MG63 (cell line): Measurements from ENCODE around the gene RELN. TPM values are rescaled to one million over a fixed set of nuclear protein-coding genes. Genes with fewer than 3 reads are reported as not detected.

Experiments
- DNase-seq: peaks from one replicate; pipeline ENCODE4 v3.0.0-alpha.2; 2020
- H3K27me3 ChIP-seq: fragments of 250-450 bp; sonication (Bioruptor Pico); 2 replicates; pipeline ENCODE4 v1.5.1; 2020; ENCODE audit warnings: mild to moderate bottlenecking, moderate library complexity
- H3K36me3 ChIP-seq: fragments of 250-450 bp; sonication (Bioruptor Pico); 2 replicates; pipeline ENCODE4 v1.5.1; 2020; ENCODE audit warnings: mild to moderate bottlenecking, moderate library complexity
- H3K4me3 ChIP-seq: fragments of 250-450 bp; sonication (Bioruptor Pico); 2 replicates; pipeline ENCODE4 v1.5.1; 2020; ENCODE audit warnings: mild to moderate bottlenecking, moderate library complexity
- H3K9me3 ChIP-seq: fragments of 250-450 bp; sonication (Bioruptor Pico); 2 replicates; pipeline ENCODE4 v1.5.1; 2020; ENCODE audit warnings: mild to moderate bottlenecking, moderate library complexity
- total RNA-seq: library from RNA; depleted of rRNA; stranded (reverse); fragments of >200 nt; shearing (Covaris generic); gene quantifications from 2 replicates; pipeline ENCODE4 v1.2.3, GENCODE V29; 2014; ENCODE audit warnings: low replicate concordance

Gene RELN
- total RNA-seq, 1 experiment from 2014 or later = 3.1 TPM

GRCh38 chr7:103710247-103710646, 279.2 kb downstream of the RELN start:
- H3K9me3 ChIP-seq = no peaks in the 10 kb centered on the region
- no peaks in the 10 kb centered on the region for H3K36me3 ChIP-seq
- no peak overlapping the region for H3K4me3 ChIP-seq
- no peak for DNase-seq
- H3K27me3 ChIP-seq = no peaks in the 10 kb centered on the region

- H3K36me3 ChIP-seq = no peaks in the 10 kb centered on the region
- H3K9me3 ChIP-seq = no peaks in the 10 kb centered on the region
- H3K4me3 ChIP-seq = no peak overlapping the region
- DNase-seq = no peak
- H3K27me3 ChIP-seq = no peaks in the 10 kb centered on the region
Measured at GRCh38 chr7:103706805-103707204, 282.7 kb downstream of the RELN start.

GRCh38 chr7:103705542-103705941, 283.9 kb downstream of the RELN start:
- Histone ChIP-seq H3K9me3 (no peaks in the 10 kb centered on the region), H3K4me3 (no peak overlapping the region), H3K36me3 (no peaks in the 10 kb centered on the region), H3K27me3 (no peaks in the 10 kb centered on the region)
- no peak for DNase-seq

GRCh38 chr7:103704701-103705100, 284.8 kb downstream of the RELN start:
- Histone ChIP-seq H3K27me3 (no peaks in the 10 kb centered on the region), H3K36me3 (no peaks in the 10 kb centered on the region), H3K4me3 (no peak overlapping the region), H3K9me3 (no peaks in the 10 kb centered on the region)
- no peak for DNase-seq

GRCh38 chr7:103702982-103703381, 286.5 kb downstream of the RELN start:
- H3K27me3 ChIP-seq = no peaks in the 10 kb centered on the region
- no peaks in the 10 kb centered on the region for H3K9me3 ChIP-seq
- no peak overlapping the region for H3K4me3 ChIP-seq
- H3K36me3 ChIP-seq = no peaks in the 10 kb centered on the region
- DNase-seq = no peak

- Histone ChIP-seq H3K27me3 (no peaks in the 10 kb centered on the region), H3K9me3 (no peaks in the 10 kb centered on the region), H3K36me3 (no peaks in the 10 kb centered on the region), H3K4me3 (no peak overlapping the region)
- DNase-seq = no peak
Measured at GRCh38 chr7:103702454-103702853, 287.0 kb downstream of the RELN start.

GRCh38 chr7:103699032-103699431, 290.4 kb downstream of the RELN start:
- DNase-seq = no peak
- H3K4me3 ChIP-seq = no peak overlapping the region
- H3K36me3 ChIP-seq = no peaks in the 10 kb centered on the region

GRCh38 chr7:103698064-103698463, 291.4 kb downstream of the RELN start:
- no peak overlapping the region for H3K4me3 ChIP-seq
- no peaks in the 10 kb centered on the region for H3K27me3 ChIP-seq
- DNase-seq = no peak
- no peaks in the 10 kb centered on the region for H3K36me3 ChIP-seq
- H3K9me3 ChIP-seq = no peaks in the 10 kb centered on the region

More at GRCh38 chr7:103699032-103699431, 290.4 kb downstream of the RELN start:
- no peaks in the 10 kb centered on the region for H3K27me3 ChIP-seq
- no peaks in the 10 kb centered on the region for H3K9me3 ChIP-seq

GRCh38 chr7:103695521-103695920, 293.9 kb downstream of the RELN start:
- no peaks in the 10 kb centered on the region for H3K27me3 ChIP-seq
- no peaks in the 10 kb centered on the region for H3K9me3 ChIP-seq
- H3K36me3 ChIP-seq = no peaks in the 10 kb centered on the region
- H3K4me3 ChIP-seq = no peak overlapping the region
- DNase-seq = no peak

GRCh38 chr7:103694304-103694703, 295.2 kb downstream of the RELN start:
- no peaks in the 10 kb centered on the region for H3K27me3 ChIP-seq
- H3K36me3 ChIP-seq = no peaks in the 10 kb centered on the region
- no peak for DNase-seq
- no peak overlapping the region for H3K4me3 ChIP-seq
- no peaks in the 10 kb centered on the region for H3K9me3 ChIP-seq

- no peaks in the 10 kb centered on the region for H3K27me3 ChIP-seq
- H3K4me3 ChIP-seq = no peak overlapping the region
- DNase-seq = no peak
- H3K9me3 ChIP-seq = no peaks in the 10 kb centered on the region
- no peaks in the 10 kb centered on the region for H3K36me3 ChIP-seq
Measured at GRCh38 chr7:103691291-103691690, 298.2 kb downstream of the RELN start.

GRCh38 chr7:103690242-103690974, 299.1 kb downstream of the RELN start:
- no peaks in the 10 kb centered on the region for H3K27me3 ChIP-seq
- H3K4me3 ChIP-seq = no peak overlapping the region
- no peak for DNase-seq
- no peaks in the 10 kb centered on the region for H3K9me3 ChIP-seq
- no peaks in the 10 kb centered on the region for H3K36me3 ChIP-seq

GRCh38 chr7:103689255-103689654, 300.2 kb downstream of the RELN start:
- Histone ChIP-seq H3K9me3 (no peaks in the 10 kb centered on the region), H3K27me3 (no peaks in the 10 kb centered on the region), H3K36me3 (no peaks in the 10 kb centered on the region), H3K4me3 (no peak overlapping the region)
- no peak for DNase-seq

GRCh38 chr7:103687951-103688350, 301.5 kb downstream of the RELN start:
- Histone ChIP-seq H3K4me3 (no peak overlapping the region), H3K9me3 (no peaks in the 10 kb centered on the region), H3K36me3 (no peaks in the 10 kb centered on the region), H3K27me3 (no peaks in the 10 kb centered on the region)
- DNase-seq = no peak

GRCh38 chr7:103687272-103687671, 302.2 kb downstream of the RELN start:
- no peak for DNase-seq
- Histone ChIP-seq H3K9me3 (no peaks in the 10 kb centered on the region), H3K27me3 (no peaks in the 10 kb centered on the region), H3K4me3 (no peak overlapping the region), H3K36me3 (no peaks in the 10 kb centered on the region)

GRCh38 chr7:103686763-103687162, 302.7 kb downstream of the RELN start:
- Histone ChIP-seq H3K27me3 (no peaks in the 10 kb centered on the region), H3K9me3 (no peaks in the 10 kb centered on the region), H3K36me3 (no peaks in the 10 kb centered on the region), H3K4me3 (no peak overlapping the region)
- DNase-seq = no peak

GRCh38 chr7:103686064-103686463, 303.4 kb downstream of the RELN start:
- Histone ChIP-seq H3K9me3 (no peaks in the 10 kb centered on the region), H3K36me3 (no peaks in the 10 kb centered on the region), H3K4me3 (no peak overlapping the region), H3K27me3 (no peaks in the 10 kb centered on the region)
- DNase-seq = no peak

GRCh38 chr7:103685646-103686045, 303.8 kb downstream of the RELN start:
- no peaks in the 10 kb centered on the region for H3K27me3 ChIP-seq
- H3K9me3 ChIP-seq = no peaks in the 10 kb centered on the region
- DNase-seq = no peak
- H3K36me3 ChIP-seq = no peaks in the 10 kb centered on the region
- H3K4me3 ChIP-seq = no peak overlapping the region
